NCI-H345 treated with DMSO at 0.1 percent for 48 hours (cell line): ENCODE data around the gene KIF5A.

Experiments
- DNase-seq: peaks from one replicate; lab custom pipeline; 2025; ENCODE audit not compliant: unreplicated experiment; lab: John Stamatoyannopoulos, UW

KIF5A gene

DNA sequence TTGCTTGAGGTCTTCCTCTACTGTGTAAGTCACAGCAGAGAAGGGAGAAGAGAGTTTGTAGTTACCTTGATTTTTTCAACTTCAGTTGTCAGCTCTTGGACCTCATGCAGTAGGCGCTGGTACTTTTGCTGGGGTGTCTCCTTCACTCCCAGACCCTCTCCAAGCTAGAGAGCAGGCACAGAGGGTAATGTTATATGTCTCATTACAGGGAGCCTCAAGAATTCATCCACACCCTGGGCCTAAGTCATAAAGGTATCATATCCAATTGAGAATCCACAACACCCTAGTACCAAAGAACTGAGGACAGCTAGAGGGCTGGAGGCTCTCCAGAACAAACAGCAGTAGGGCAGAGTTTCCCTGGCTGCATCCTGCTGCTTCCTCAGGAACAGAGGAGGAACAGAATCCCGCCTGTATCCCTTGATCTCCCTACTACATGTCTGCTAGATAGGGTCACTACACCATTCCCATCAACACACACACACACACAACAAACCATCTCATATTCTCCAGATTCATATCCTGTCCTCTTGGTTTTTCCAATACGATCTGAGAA, 14.8 kb upstream of the KIF5A start:
- DNase-seq: no peak

DNA sequence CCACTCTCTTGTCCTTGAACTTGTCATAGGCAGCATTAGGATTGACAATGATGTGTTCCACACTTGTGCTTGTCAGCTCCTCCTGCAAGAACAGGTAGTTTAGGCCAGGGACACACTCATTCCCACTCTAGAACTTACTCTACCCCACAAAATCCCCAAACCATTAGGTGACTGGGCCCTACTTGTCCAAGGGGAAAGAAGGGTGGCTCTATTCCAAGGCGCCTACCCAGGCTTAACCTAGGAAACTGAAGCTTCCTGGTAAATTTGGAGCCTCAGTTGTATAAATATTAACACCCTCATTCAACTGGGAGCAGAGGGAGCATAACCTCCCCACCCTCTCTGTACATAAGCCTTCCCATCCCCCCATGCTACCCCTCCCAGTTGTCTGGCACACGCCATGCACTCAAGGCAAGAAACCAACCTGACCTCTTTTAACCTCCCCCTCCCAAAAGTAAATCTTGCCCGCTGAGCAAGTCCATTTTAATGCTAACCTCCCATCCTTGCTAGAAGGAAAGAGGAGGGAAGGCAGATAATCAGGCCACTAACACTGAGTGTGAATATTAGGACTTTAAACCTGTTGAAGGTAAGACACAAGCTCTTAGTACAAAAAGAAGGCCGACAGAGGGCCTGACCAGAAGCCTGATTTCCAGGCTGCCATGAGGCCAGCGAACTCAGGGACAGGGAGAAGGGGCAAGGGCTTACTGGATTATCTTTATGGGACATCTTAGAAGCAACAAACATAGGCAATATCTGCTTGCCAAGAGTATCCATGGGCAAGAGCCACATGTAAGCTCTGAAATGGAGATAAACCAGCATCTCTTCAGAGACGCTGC, 13.9 kb upstream of the KIF5A start:
- DNase-seq: no peak

DNA sequence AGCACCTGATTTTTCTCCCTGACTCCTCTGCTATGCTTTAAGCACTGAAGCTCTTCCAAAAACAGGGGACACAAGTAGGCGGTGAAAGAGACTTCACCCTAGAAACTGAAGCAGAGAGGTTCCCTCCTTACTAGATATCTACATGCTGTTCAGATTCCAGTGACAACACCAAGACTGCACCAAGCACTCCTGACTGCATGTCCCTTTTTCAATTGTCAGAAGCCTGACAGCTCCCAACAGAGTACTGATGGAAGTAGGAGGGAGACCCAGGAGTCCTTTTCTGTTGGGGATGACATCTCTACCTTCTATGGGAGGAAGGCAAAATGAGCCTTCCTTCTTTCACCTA, 13.3 kb upstream of the KIF5A start:
- no peak for DNase-seq

DNA sequence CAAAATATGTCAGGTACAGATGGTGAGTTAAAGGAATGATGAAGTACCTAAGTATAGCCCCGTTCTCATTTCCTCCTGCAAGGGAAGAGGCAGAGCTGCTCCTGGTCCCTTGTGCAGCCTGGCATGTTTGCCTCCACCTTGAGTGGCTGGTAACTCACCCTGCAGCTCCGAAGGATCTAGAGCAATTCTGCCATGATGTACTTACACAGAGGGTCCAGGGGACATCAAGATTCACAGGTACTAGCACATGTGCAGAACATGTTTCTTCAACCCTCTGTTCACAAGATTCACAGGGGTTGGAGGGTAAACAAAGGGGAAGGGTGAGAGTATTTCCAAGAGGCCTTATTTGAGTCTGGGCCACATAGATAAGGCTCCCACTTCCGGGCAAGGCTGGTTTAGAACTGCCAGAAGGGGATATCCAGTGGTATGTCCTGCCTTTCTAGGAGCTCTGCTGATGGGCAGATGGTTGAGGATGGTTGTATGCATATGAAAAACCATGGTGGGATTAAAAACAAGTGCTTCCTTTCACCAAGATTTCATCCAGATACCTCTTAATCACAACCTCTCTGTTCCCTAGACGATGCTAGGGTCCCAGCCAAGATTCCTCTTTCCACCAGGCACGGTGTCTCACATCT, 10.6 kb upstream of the KIF5A start:
- DNase-seq: no peak

- DNase-seq: no peak
Measured at GRCh38 chr12:57541001-57541400, 8.8 kb upstream of the KIF5A start.

GRCh38 chr12:57541717-57542116, 8.1 kb upstream of the KIF5A start:
- DNase-seq: no peak

- DNase-seq: no peak
Measured at GRCh38 chr12:57543581-57543980, 6.3 kb upstream of the KIF5A start.

- no peak for DNase-seq
Measured at GRCh38 chr12:57545809-57546437, 3.9 kb upstream of the KIF5A start.

DNA sequence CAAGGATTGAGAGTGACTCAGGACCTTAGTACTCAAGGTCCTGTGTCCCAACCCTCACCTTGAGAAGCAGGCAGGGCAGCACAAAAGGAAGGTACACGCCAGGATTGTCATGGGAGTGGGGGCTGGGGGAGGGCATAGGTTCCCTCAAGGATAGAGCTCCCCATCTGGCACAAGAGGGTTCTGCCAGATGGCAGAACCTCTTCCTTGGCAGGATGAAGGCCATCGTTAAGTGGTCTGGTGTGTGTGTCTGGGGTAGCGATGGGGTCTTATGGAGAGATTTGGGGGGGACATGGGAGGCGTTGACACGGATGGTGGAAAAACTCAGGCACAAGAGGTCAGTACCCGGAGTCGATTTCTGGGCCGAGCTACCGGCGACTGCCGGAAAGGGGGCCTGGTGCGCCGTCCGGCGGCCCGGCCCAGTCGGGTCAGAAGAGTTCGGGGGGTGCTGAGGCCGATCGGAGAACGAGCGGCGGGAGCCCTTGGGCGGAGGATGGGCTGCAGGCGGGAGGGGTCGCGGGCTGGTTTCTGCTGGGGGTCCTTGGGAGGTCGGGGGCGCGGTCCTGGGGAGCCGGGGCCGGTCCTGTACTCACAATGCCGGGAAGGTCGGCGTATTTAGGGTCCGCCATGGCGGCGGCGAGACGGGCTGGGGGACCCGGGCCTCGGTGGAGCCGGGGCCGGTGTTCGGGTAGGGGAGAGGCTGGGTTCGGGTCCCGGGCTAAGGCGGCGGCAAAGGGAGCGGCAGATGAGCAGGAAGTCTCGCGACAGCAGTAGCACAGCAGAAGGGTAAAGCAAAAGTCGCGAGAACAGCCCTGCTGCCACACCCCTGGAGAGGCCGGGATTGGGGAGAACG, 3.2 kb upstream of the KIF5A start, which contains the start of gene DCTN2:
Gene DCTN2 (minus strand): TSS at position 755 of the 850 bp plus-strand sequence. CDS start 129 bp downstream, at position 626.
- peak; percentile 96 for DNase-seq

DNA sequence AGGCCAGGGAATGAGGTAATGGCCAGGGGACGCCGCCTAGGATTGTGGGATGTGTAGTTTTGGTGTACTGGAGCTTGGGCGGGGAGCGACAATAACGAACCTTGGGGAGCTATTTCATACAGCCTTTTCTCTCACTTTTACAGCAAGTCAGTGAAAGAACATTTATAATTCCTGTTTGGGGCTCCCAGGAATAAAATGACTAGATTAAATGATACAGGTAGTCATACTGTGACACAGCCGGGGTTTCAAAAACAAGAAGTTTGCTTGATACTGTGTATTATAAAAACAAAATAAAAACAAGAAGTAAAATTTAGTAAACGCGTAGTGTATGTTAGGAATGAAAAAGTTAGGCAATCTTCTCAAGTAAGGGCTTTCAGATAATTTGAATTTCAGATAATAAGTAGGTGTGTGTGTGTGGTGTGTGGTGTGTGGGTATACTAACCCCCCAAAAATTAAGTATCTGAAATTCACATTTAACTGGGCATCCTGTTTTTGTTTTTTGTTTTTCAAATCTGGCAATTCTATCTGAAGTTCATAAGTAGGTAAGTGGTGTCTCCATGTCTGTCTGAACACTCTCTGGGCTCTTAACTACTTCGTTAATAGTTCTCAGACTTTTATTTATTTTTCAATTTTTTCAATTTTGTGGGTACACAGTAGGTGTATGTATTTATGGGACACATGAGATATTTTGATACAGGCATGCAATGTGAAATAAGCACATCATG, 2.4 kb upstream of the KIF5A start:
- no peak for DNase-seq

DNA sequence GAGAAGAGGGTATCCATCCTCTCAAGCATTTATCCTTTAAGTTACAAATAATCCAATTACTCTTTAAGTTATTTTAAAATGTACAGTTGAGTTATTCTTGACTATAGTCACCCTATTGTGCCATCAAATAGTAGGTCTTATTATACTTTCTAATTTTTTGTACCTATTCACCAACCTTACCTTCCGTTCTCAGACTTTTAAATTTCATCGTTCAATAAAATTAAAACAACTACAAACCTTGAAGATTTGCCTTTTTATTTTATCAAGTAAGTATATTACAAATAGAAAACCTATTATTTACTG, 1.9 kb upstream of the KIF5A start:
- no peak for DNase-seq

DNA sequence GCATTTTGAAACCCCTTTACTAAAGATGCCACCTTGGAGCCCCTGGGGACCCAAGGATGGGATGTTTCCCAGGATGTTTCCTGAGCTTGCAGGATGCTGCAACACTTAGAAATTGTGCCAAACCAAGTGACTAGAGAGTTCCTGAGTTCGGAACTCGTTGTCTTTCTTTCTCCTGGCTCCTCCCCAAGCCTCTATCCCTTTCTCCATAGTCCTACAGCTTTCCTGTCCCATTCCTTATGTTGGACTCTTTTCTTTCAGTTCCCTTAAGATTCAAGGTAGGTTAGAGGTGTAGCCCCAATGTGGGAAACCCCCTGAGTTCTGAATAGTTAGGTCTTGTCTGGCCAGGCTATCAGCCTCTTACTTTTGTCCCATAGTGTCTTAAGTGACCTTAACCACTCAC, 1.4 kb upstream of the KIF5A start:
- no peak for DNase-seq

DNA sequence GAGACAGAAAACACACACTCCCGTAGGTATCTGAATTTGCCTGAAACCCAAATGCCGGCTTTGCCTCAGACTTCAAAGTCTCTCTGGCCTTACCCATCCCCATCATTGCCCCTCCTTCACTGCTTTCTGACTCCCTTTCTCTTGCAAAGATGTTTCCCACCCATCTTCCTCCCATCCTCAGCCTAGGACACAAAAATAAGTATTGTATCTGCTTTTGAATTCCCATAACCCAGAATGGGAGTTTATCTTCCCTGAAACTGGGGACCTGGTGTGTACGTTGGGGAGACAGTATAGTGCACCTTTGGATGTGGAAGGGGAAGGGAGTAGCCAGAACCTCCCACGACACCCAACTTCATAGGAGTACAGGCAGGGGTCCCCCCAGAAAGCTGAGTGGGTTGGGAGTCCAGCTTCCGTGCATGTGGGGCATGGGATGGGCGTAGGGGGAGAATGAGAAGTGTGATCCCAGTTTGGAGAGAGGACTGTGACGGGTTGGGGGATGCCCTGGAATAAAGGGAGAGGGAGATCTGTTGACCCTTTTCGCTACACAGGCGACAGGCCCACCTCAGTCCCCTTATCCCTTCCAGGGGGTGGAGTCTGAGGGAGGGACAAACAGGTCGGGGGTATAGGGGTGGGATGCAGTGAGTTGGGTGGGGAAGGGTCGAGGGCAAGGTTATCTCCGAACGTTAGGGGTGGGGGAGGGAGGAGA, 488 bp upstream of the KIF5A start:
- DNase-seq: no peak

- no peak for DNase-seq
Measured at GRCh38 chr12:57550641-57551549, 1.1 kb downstream of the KIF5A start.

DNA sequence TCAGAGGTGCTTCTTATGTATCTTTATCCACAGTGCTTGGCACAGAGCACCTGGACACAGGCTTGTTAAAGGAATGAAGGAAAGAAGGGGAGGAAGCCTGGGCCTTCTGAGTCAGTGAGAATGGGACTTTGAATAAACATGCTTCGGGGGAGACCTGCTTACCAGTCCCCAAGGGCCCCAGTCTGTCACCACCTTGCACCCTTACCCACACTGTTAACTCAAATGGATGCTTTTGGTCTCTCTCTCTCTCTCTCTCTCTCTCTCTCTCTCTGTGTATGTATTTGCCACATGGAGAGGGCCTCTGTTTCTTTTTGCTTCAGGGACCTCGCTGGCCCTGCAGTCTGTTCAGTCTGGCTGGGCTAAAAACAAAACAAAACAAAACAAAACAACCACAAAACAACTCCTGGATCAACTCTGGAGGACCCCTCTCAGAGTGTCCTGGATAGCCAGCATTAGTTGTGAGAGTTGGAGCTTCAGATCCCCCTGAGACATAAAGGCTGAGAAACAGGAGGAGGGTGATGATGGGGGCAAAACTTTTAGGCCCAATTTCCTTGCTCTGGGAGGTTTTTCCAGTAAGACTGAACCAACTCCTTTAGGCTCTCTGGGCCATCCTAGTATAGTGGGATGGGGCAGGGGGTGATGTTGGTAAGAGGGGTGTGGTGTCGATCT, 1.9 kb downstream of the KIF5A start:
- DNase-seq: no peak

- DNase-seq: no peak
Measured at GRCh38 chr12:57552306-57552651, 2.4 kb downstream of the KIF5A start.

DNA sequence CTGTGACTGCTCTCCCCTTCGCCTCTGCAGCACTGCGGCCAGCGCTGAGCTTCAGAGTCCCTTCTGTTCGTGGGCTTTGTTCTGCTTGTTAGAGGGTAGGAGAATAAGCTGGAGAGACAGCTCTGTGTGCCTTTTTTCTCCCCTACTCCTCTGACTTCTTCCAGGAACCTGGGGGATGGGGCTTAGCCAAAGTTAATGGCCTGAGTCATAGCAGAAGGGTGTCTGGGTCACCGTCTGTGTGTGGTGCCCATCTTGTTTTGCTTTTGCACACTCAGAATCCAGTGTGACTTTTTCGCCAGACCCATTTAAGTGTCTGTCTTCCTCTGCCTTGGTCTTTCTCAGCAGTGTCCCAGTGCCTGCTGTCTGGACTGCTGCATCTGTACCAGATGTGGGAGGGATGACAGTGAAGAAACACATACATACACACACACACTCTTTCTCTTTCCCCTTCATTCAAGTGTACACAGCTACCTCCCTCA, 3.0 kb downstream of the KIF5A start:
- DNase-seq: no peak
